Cortex of kidney (tissue), 1 donor: ENCODE data around the gene CFAP20DC.
"Not testable (repeated sequence)": the region's sequence is repeated elsewhere in the genome, so short reads cannot be mapped to it uniquely, and the experiment has no call there.

Experiments used
- DNase-seq: peaks from one replicate; lab custom pipeline; 2025; lab: John Stamatoyannopoulos, UW

Gene CFAP20DC

DNA sequence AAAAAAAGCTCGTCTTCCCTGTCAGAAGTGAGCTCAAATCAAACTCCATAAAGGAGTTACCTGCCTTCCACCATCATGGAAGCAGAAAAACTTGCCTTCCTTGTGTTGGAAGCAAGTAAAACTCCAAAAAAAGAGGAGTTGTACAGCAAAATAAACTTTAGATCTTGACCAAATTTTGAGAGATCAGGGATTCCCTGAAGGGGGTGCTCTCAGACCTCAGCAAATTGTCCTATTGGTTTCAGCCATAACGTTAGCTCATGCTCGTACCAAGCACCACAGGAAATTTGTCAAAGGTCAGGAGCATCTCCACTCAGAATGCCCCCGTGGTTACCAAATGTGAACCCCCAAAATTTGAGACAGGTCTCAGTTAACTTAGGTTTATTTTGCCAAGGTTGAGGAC is 354.5 kb downstream of the CFAP20DC start:
- not testable (repeated sequence) for DNase-seq

DNA sequence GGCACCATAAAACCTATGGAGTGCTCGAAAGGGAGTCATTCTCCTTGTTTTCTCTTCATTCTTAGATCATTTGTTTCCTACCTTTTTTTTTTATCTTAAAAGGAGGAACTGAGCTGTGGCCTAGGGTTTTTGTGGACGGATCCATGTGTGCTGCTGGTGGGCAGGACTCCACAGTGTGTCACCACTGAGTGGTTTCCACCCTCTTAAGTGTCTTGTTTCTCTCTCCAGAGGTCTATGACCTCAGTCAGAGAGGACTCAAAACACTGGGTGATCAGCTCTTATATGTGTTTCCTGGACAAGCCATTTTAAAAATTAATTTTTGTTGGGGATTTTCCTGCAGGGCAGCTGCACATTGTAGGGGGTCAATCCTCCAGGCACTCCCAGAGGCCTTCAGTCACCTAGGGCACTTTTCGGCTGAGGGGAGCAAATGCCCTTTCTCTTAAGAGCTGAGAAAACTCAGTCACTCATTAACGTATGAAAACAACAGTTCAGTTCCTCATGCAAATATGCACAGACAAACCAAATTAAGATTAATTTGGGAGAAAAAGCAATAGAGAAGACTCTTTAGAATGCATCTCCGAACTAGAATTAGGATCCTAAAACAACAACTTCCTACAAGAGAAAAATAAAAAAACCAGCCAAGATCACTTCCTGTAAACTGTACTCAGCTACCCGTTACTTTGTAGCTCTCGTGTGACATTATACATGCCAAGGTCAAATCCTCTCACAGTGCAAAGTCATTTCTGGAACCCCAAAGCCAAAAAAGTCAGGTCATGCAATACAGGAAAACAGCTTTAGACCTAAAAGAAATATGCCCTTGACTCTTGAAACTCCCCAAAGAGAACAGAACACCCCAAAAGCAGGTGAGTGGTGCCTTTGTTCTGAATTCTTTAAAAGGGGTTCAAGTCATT is 355.6 kb downstream of the CFAP20DC start:
- DNase-seq: no peak

DNA sequence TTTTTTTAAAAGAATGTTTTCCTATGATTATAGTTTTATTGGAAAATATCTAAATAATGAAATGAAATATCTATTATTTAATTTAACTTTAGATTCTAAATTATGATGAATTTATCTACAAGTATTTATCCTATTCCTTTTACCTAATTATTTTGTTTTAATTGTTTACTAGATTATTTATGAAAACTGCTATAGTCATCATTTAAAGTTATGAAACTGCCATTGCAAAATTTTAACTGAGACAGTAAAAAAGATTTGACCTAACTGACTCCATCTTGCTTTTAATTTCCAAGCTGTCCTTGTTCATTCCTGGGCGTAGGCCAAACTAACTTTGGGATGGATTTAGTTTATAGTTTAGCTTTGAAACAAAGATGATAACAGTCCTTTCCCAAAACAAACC is 357.3 kb downstream of the CFAP20DC start:
- DNase-seq: no peak
